ENCODE data around the gene EDDM3A.

GRCh38 chr14:20746566-20746965 is 879 bp downstream of the EDDM3A start:
- TF ChIP-seq POLR2A (IDR thresholded peaks at IDR 0.05; ENCODE audit: low read depth, low read length), result no peak
- no peak for TF ChIP-seq RAD21 (IDR thresholded peaks at IDR 0.05; ENCODE audit: low read length)
- TF ChIP-seq MAFK (IDR thresholded peaks at IDR 0.05; ENCODE audit: low read depth, low read length), result no peak

Data from IMR-90 (cell line).